Left hindlimb (tissue), 1 donor: Measurements from ENCODE around the gene GNGT2.
"Not testable (repeated sequence)": the region's sequence is repeated elsewhere in the genome, so short reads cannot be mapped to it uniquely, and the experiment has no call there.

Source experiments
- DNase-seq: peaks from one replicate; pipeline ENCODE4 v3.0.0-alpha.2; 2018

GNGT2 gene

GRCh38 chr17:49203796-49204195 is 6.6 kb downstream of the GNGT2 start:
- DNase-seq = no peak

DNA sequence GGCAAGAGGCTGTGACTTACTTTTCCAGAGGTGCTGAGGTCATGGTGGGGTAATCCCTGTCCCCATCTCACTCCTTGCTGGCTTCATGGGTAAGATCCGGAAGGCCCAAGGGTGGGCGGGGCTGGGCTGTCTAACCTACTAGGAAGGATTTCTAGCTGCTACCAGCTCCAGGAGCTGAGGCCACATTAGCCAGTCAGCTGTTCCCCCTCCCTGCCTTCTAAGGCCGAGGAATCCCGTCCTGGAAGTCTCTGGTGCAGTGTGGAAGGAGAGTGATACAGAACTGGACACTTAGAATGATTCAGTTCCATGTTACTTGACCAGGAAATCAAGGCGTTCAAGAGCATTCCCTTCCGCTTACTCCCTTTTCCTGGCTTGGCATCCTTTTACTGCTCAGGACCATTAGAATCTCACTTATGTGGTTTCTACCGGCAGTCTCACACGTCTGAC is 8.9 kb downstream of the GNGT2 start:
- no peak for DNase-seq

DNA sequence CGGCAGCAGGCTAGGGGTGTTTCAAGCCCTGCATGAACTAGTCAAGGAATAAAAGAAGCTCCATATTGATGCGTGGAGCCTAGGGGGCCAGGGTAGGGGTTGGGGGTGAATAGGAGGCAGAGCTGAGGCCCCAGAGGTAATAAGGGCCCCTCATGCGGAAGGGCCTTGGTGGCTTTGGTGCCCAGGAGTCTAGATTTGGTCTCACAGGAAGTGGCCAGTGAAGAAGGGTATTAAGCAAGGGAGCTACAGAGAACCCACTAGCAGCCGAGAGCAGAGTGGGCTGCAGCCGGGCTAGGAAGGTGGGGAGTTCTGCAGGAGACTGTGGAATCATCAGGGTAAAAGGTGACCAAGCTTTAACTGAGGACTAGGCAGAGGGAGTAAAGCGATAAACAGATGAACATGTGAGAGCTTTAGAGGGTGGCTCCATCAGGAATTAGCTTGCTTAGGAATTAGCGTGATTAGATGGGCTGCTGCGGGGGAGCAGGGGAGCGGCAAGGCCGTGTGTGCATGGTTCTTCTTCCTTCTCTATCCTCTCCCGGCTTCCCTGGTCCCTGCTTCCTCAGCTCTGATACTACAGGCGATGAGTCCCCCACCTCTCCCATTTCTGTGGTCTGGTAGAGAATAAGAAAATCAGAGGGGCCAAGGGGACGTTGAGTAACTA is 9.8 kb downstream of the GNGT2 start:
- no peak for DNase-seq

DNA sequence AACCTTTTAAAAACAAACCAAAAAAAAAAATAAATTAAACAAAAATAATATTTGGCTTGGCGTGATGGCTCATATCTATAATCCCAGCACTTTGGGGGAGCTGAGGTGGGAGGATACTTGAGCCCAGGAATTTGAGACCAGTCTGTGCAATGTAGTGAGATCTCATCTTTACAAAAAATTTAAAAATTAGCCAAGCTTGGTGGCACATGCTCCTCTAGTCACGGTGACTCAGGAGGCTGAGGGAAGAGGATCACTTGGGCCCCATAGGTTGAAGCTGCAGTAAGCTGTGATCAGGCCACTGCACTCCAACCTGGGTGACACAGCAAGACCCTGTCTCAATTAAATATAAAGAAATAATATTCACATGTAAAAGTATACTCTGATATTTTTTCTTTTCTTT is 12.2 kb downstream of the GNGT2 start:
- no peak for DNase-seq

DNA sequence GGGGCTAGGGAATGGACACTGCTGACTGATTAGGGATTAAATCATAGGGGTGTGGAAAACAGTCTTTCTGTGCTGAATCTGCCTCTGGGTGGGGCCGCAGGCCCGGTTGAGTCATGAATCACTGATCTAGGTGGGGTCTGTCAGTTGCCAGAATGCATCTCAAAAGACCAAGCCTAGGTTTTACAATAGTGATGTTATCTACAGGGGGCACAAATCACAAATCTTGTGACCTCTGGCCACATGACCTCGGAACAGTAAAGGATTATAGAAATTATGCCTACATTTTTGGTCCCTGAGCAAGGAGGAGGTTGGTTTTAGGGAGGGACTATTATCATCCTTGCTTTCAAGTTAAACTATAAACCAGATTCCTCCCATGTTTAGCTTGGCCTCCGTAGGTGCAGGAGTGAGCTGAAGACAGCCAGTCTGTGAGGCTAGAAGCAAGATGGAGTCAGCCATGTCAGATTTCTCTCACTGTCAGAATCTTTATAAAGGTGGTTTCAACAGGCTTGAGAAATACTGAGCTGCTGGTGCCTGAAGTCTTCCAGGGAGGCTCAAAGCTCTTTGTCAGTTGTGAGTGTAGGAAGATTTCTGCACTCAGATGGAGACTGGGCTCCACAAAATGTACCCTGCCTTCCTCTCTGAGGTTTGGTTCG is 12.9 kb downstream of the GNGT2 start:
- no peak for DNase-seq

DNA sequence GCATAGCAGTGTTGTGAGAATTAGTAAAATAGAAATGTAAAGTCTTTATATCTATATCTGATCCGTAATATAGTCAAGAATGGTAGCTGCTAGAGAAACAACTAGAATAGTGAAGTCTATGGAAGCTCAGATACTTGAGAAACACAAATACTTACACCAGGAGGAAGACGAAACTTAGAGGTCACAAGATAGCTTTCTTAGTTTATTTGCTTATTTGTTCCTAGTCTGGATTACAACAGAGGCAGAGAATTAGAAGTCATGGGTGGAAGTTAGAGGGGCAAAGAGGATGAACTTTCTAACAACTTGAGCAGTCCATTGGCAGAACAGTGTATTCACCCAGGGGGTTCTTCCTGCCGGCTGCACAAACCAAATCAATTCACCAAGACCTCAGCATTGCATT is 13.9 kb downstream of the GNGT2 start:
- DNase-seq = no peak

- no peak for DNase-seq
Measured at GRCh38 chr17:49195751-49196150, 14.6 kb downstream of the GNGT2 start.

DNA sequence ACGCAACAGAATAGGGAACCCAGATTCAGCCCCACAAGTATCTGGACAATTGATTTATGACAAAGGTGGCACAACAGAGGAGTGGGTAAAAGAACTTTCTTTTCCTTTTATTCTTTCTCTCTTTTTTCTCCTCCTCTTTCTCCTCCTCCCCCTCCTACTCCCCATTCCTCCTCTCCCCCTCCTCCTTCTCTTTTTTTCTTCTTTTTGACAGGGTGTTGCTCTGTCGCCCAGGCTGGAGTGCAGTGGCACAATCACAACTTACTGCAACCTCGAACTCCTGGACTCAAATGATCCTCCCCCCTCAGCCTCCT is 16.1 kb downstream of the GNGT2 start:
- no peak for DNase-seq

DNA sequence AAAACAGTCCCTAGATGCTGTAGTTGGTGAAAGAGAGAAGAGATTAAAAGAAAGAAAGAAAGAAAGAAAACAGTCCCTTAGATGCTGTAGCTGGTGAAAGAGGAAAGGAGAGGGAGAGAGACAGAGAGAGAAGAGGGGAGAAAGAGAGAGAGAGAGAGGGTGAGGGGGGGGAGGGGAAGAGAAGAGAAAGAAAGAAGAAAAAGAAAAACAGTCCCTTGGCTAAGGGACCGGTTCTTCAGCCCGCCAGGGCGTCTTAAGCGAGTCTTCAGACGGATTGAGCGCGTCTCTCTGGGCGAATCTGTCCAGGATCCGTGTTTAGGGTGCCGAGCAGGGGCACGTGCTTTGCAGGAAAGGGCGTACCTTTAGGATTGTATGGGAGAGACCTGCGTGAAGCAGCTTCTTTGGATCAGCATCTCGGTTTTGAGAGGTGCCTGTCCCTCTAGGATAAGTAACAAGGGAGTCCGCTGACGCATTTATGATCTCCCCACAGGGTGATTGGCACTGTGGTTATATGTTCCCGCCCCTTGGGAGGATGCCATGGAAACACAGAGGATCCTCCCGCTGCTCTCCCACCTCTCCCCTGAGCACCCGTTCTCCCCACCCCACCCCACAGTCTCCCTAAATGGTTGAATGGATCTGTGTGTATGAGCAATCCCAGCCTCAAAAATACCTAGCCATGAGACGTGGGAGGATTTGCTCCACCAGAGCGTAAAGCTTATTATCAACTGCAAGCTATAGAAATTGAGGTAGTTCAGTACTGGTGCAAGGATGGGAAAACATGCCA is 16.7 kb downstream of the GNGT2 start:
- DNase-seq = peak; percentile 50

DNA sequence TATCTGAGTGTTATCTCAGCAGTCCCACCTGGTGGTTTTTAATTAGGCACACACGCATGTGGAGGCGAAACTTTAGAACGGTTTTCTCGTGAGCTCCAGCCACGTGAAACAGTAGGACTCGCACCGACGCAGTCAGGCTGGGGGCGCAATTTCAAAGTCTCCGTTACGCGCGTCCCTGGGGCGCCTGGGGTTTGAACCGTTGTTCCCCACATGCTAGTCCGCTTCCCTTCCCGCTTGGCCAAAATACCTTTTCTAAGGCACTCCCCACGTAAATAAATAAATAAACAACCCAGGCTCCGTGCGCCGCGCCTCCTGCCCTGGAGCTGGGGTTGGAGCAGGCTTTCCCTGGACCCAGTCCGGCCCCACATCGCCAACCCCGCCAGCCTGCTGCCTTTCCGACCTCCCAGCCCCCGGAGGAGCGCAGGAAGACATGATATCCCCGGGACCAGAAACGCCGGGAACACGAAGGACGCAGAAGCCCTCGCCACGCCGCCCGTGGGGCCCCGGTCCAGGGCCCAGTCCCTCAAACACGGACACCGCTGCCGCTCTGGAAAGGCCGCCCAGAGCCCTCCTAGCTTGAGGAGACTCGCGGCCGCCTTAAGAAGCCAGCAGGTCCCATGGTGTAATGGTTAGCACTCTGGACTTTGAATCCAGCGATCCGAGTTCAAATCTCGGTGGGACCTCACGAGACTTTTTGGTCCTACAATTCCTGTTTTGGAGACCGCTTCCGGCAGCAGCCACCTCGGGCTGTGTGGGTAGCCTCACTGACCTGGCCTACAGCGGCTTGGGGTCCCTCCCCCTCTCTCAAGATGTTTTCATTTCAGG is 18.2 kb downstream of the GNGT2 start:
- peak; percentile 97 for DNase-seq

GRCh38 chr17:49191409-49191916 is 18.9 kb downstream of the GNGT2 start:
- no peak for DNase-seq

DNA sequence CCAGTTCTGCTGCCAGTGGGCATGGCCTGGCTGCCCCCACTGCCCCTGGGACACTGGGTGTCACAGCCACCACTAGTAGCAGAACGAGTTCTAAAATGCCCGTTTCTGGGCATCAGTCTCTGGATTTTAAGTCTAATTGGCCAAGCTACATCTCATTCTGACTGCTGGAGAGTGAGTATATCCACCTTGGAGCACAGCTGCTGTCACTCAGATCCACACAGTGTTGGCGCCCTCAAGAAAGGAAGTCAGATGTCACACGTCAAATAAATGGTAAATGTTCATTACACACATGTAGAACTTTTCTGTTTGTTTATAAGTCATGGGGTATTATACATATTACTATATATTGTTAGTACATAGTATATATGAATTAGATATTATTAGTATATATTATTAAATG is 19.4 kb downstream of the GNGT2 start:
- DNase-seq = no peak

GRCh38 chr17:49187301-49187700 is 23.1 kb downstream of the GNGT2 start:
- DNase-seq = no peak

- not testable (repeated sequence) for DNase-seq
Measured at GRCh38 chr17:49185381-49185780, 25.0 kb downstream of the GNGT2 start.

DNA sequence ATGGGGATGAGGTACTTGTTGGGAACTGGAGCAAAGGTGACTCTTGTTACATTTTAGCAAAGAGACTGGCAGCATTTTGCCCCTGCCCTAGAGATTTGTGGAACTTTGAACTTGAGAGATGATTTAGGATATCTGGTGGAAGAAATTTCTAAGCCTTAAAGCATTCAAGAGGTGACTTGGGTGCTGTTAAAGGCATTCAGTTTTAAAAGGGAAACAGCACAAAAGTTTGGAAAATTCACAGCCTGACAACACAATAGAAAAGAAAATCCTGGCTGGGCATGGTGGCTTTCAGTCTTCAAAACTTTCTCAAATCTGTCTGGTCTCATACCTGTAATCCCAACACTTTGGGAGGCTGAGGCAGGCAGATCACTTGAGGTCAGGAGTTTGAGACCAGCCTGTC is 25.9 kb downstream of the GNGT2 start:
- not testable (repeated sequence) for DNase-seq

- DNase-seq = no peak
Measured at GRCh38 chr17:49183801-49184200, 26.6 kb downstream of the GNGT2 start.

DNA sequence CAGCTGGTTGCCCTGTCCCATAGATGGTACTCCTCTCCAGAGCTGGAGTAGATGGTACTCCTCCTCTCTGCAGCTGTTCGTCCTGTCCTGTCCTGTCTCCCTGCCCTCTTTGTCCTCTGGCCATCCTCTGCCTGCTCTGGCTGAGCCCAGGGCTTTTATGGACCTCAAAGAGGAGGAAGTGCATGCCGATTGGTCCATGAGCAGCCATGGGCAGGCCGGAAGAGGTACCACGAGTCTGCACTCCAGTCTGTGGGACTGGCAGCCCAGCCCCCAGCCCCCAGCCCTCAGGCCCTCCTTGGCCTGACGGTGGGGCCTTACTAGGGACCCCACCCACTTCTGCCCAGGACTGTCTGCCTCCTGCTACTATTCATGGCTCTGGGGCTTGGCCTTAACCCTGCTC is 27.0 kb downstream of the GNGT2 start:
- DNase-seq = no peak

DNA sequence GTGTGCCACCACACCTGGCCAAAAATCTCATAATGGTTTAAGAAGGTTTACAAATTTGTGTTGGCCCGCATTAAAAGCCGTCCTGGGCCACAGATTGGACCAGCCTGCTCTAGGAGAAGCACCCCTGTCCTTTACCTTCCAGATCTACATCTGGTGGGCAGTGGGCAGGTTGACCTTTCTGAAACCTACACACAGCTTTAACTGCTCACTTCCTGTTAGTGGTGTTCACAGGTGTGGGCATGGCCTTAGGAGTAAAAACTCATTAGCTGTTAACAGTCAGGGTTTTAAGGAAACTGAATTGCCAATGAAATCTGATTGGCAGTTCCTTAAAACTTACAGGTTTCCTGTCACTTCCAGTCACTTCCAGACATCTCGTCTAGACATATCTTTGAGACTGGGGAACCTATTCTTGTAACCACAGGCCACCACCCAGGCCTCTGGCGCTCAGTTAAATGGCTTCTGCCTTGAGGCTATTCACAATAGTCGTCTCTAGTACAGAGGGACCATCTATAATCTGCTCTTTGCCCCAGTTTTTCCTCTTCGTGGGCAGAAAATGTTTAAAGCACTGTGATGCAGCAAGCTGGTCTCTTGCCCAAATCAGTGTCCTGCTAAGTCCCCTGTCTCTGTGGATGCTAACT is 29.3 kb downstream of the GNGT2 start:
- DNase-seq = no peak

DNA sequence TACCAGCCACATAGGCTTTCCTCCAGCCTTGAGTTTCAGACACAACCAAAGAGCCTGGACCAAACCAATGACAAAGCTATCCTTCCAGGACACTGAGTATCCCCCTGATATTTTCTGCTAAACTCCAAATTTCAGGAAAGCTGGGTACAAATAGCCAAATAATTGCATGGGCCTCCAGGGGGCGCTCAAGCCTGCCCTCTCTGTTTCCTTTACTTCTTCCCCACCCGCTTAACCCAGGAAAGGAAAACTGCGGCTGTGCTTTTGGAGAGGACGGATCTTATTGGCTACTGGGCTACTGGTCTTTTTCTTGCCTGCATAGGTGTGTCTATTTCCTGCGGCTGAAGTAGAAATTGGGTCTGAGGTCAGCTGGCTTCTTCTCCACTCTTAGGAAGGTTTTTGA is 30.1 kb downstream of the GNGT2 start:
- DNase-seq = no peak

DNA sequence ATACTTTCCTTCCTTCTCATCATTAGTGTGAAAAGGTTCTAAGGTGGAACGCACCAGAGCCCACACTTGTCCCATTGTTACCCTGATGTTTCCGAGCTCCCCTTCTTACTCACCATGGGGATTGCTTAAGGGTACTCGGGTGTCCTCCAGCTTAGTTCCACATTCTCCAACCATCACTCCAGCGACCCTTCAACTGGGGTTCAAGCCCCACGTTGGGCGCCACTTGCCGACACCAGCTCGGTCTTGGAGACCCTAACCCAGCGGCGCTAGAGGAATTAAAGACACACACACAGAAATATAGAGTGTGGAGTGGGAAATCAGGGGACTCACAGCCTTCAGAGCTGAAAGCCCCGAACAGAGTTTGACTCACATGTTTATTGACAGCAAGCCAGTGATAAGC is 34.4 kb downstream of the GNGT2 start:
- not testable (repeated sequence) for DNase-seq

- not testable (repeated sequence) for DNase-seq
Measured at GRCh38 chr17:49170711-49171110, 39.7 kb downstream of the GNGT2 start.

DNA sequence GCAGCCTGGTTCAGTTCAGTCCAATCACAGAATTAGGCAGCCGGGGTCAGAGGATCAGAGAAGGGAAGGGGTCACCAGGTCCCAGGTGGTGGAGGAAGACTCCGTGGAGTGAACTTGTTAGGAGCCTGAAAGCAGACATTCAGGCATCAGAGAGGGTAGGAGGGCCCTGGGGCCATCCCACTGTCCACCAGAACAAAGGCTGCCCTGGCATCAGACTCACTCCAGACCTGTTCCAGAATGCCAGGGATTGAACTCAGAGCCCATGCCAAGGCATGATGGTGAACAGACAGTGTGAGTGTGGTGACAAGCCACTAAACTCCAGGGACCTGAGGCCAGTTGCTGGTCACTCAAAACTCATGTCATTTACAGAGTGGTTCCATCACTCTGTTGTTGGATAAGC is 40.2 kb downstream of the GNGT2 start:
- DNase-seq = no peak

DNA sequence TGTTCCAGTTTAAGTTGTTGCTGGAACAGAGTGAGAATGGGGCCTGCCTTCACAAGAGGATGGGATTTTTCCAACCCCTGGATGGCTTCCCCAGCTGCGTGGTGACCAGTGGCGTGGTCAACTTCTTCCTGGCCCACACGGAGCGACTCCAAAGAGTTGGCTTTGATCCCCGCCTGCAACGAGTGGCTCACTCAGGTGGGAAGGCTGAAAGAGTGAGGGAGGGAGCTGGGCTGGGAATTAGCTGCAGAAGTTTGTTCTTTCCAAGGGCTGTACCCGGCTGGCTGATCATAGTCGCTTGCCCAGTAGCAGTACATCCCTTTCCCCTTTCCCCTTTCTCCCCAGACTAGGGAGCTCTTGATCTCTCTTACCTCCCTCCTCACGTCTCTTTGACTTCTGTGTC is 41.7 kb downstream of the GNGT2 start:
- DNase-seq = no peak
